ENCODE results near the gene GZMM. TPM values are rescaled to one million over a fixed set of nuclear protein-coding genes. Genes with fewer than 3 reads are reported as not detected.

Gene GZMM
- total RNA-seq, 1 donor from 2014 or later = 48.2 TPM

- intact Hi-C loops (cut with micrococcal nuclease) = no loop called here
These were observed 36.5 kb downstream of the GZMM start for GRCh38 chr19:580274-580835.

- intact Hi-C loops (cut with micrococcal nuclease) = no loop called here
These were observed 37.7 kb downstream of the GZMM start for GRCh38 chr19:581399-582111.

GRCh38 chr19:582497-583197, 38.8 kb downstream of the GZMM start:
- intact Hi-C loops (cut with micrococcal nuclease) = no loop called here

- intact Hi-C loops (cut with micrococcal nuclease) = no loop called here
These were observed 39.5 kb downstream of the GZMM start for GRCh38 chr19:583198-583967.

GRCh38 chr19:583968-584239, 40.1 kb downstream of the GZMM start:
- intact Hi-C loops (cut with micrococcal nuclease) = no loop called here

- intact Hi-C loops (cut with micrococcal nuclease) = loop anchor here (5.0 kb wide), 1 partner anchor 148 kb away; no protein-coding TSS in a partner anchor
These were observed 40.6 kb downstream of the GZMM start for GRCh38 chr19:584240-585001.

GRCh38 chr19:585146-585545, 41.3 kb downstream of the GZMM start:
- intact Hi-C loops (cut with micrococcal nuclease) = loop anchor here (5.0 kb wide), 1 partner anchor 147 kb away; no protein-coding TSS in a partner anchor

- intact Hi-C loops (cut with micrococcal nuclease) = loop anchor here (1.0 to 5.0 kb wide), 2 partner anchors 42 to 147 kb away; no protein-coding TSS in a partner anchor
These were observed 41.8 kb downstream of the GZMM start for GRCh38 chr19:585551-586110.

- intact Hi-C loops (cut with micrococcal nuclease) = loop anchor here (5.0 kb wide), 1 partner anchor 144 kb away; no protein-coding TSS in a partner anchor
These were observed 44.4 kb downstream of the GZMM start for GRCh38 chr19:588093-588740.

- intact Hi-C loops (cut with micrococcal nuclease) = loop anchor here (5.0 kb wide), 1 partner anchor 143 kb away; no protein-coding TSS in a partner anchor
These were observed 45.2 kb downstream of the GZMM start for GRCh38 chr19:588741-589692.

GRCh38 chr19:589693-590395, 46.0 kb downstream of the GZMM start, which contains the start of gene HCN2:
TSS of gene HCN2 (plus strand) at chr19:589881. CDS start at chr19:589946, 65 bp downstream.
- intact Hi-C loops (cut with micrococcal nuclease) = loop anchor here (5.0 kb wide), 1 partner anchor 142 kb away; no protein-coding TSS in a partner anchor

GRCh38 chr19:590396-590745, 46.5 kb downstream of the GZMM start:
- intact Hi-C loops (cut with micrococcal nuclease) = no loop called here

GRCh38 chr19:590750-591098, 46.9 kb downstream of the GZMM start:
- intact Hi-C loops (cut with micrococcal nuclease) = no loop called here

GRCh38 chr19:591099-591958, 47.5 kb downstream of the GZMM start:
- intact Hi-C loops (cut with micrococcal nuclease) = no loop called here

- intact Hi-C loops (cut with micrococcal nuclease) = no loop called here
These were observed 48.2 kb downstream of the GZMM start for GRCh38 chr19:592101-592500.

- intact Hi-C loops (cut with micrococcal nuclease) = no loop called here
These were observed 49.2 kb downstream of the GZMM start for GRCh38 chr19:593055-593454.

- intact Hi-C loops (cut with micrococcal nuclease) = no loop called here
These were observed 49.7 kb downstream of the GZMM start for GRCh38 chr19:593505-593904.
